OCI-LY1 (cell line): Measurements from ENCODE around the gene DMD.

Experiments
- H2AFZ ChIP-seq: fragments of 200-600 bp; sonication (generic), shearing (Covaris generic); 2 replicates; pipeline ENCODE4 v1.6.0; 2014; ENCODE audit warnings: antibody characterized with exemption, mild to moderate bottlenecking, low read length
- H3F3A ChIP-seq: fragments of 200-600 bp; sonication (generic), shearing (Covaris generic); 2 replicates; pipeline ENCODE4 v1.6.0; 2014; ENCODE audit warnings: mild to moderate bottlenecking, antibody characterized with exemption, low read length, moderate library complexity; ENCODE audit not compliant: insufficient read depth
- H3K27ac ChIP-seq: fragments of 200-600 bp; sonication (generic); 2 replicates; pipeline ENCODE4 v1.5.1; 2014; ENCODE audit warnings: low read length, mixed run types, mild to moderate bottlenecking, low read depth; ENCODE audit not compliant: poor library complexity, severe bottlenecking
- H3K27me3 ChIP-seq: fragments of 200-600 bp; sonication (generic); 2 replicates; pipeline ENCODE4 v1.6.0; 2014; ENCODE audit warnings: antibody characterized with exemption, mild to moderate bottlenecking, low read length, moderate library complexity; ENCODE audit not compliant: insufficient read depth
- H3K36me3 ChIP-seq: fragments of 200-600 bp; sonication (generic); 2 replicates; pipeline ENCODE4 v1.6.1; 2014; ENCODE audit warnings: mild to moderate bottlenecking, antibody characterized with exemption, low read length, moderate library complexity, mixed read lengths; ENCODE audit not compliant: insufficient read depth
- H3K4me1 ChIP-seq: fragments of 200-600 bp; sonication (generic); 2 replicates; pipeline ENCODE4 v1.5.1; 2014; ENCODE audit warnings: mild to moderate bottlenecking, low read length, moderate library complexity; ENCODE audit not compliant: insufficient read depth, severe bottlenecking
- H3K4me2 ChIP-seq: fragments of 200-600 bp; sonication (generic), shearing (Covaris generic); 2 replicates; pipeline ENCODE4 v1.6.1; 2014; ENCODE audit warnings: low read length
- H3K4me3 ChIP-seq: fragments of 200-600 bp; sonication (generic); 2 replicates; pipeline ENCODE4 v1.5.1; 2014; ENCODE audit warnings: low read length, low read depth, mild to moderate bottlenecking, mixed read lengths; ENCODE audit not compliant: poor library complexity, severe bottlenecking
- H3K79me2 ChIP-seq: fragments of 200-600 bp; shearing (Covaris generic); 2 replicates; pipeline ENCODE4 v1.6.1; 2016; ENCODE audit warnings: mixed run types, low read length, mixed read lengths; ENCODE audit not compliant: insufficient read depth
- H3K9ac ChIP-seq: fragments of 200-600 bp; sonication (generic), shearing (Covaris generic); 2 replicates; pipeline ENCODE4 v1.6.1; 2014; ENCODE audit warnings: mild to moderate bottlenecking, low read length, mixed read lengths
- H3K9me2 ChIP-seq: fragments of 200-600 bp; sonication (generic), shearing (Covaris generic); 2 replicates; pipeline ENCODE4 v1.6.1; 2014; ENCODE audit warnings: low read depth, mild to moderate bottlenecking, low read length, mixed read lengths
- H3K9me3 ChIP-seq: fragments of 200-600 bp; shearing (Covaris generic); 2 replicates; pipeline ENCODE4 v1.6.1; 2014; ENCODE audit warnings: low read length, mixed read lengths
- H4K20me1 ChIP-seq: fragments of 200-600 bp; sonication (generic), shearing (Covaris generic); 2 replicates; pipeline ENCODE4 v1.6.0; 2016; ENCODE audit warnings: mild to moderate bottlenecking, low read length; ENCODE audit not compliant: insufficient read depth
- EZH2 ChIP-seq: fragments of 200-600 bp; sonication (generic), shearing (Covaris generic); IDR thresholded peaks from 2 replicates; pipeline ENCODE4 v1.8.0; 2017; ENCODE audit warnings: borderline replicate concordance, mixed run types, mild to moderate bottlenecking, antibody characterized with exemption, low read length, moderate library complexity, mixed read lengths
- TF ChIP-seq, protein P1 (sequence below): fragments of 200-600 bp; sonication (generic), shearing (Covaris generic); IDR thresholded peaks from 2 replicates; pipeline ENCODE4 v1.5.1; 2017; ENCODE audit warnings: mild to moderate bottlenecking, antibody characterized with exemption, low read length, moderate library complexity, mixed read lengths

Gene DMD

DNA sequence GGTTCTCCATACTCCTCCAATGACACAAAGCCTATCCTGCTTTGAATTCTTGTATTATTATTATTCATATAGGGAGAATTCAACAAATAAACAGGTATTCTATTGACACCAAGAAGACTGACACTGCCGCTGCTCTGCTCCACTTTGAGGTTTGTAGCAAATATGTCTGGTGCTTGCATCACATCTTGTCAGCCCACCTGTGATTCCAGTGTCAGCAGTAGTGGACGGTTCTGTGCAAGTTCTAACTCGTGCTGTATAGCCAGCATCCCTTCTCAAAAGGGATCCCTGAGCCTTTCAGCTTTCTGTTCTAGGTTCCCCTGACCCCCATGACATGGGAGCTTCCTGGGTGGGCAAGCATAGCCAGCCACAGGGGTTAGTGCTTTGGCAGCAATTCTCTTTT, 1843.5 kb downstream of the DMD start:
- no peaks in the 10 kb centered on the region for H3K9me3 ChIP-seq
- H3K9ac ChIP-seq: no peak overlapping the region
- H2AFZ ChIP-seq: no peak overlapping the region
- H3K4me3 ChIP-seq: no peak overlapping the region
- no peak for TF ChIP-seq EZH2
- TF ChIP-seq, protein P1, sequence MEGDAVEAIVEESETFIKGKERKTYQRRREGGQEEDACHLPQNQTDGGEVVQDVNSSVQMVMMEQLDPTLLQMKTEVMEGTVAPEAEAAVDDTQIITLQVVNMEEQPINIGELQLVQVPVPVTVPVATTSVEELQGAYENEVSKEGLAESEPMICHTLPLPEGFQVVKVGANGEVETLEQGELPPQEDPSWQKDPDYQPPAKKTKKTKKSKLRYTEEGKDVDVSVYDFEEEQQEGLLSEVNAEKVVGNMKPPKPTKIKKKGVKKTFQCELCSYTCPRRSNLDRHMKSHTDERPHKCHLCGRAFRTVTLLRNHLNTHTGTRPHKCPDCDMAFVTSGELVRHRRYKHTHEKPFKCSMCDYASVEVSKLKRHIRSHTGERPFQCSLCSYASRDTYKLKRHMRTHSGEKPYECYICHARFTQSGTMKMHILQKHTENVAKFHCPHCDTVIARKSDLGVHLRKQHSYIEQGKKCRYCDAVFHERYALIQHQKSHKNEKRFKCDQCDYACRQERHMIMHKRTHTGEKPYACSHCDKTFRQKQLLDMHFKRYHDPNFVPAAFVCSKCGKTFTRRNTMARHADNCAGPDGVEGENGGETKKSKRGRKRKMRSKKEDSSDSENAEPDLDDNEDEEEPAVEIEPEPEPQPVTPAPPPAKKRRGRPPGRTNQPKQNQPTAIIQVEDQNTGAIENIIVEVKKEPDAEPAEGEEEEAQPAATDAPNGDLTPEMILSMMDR: no peak
- no peaks in the 10 kb centered on the region for H3K27me3 ChIP-seq
- H3K79me2 ChIP-seq: no peaks in the 10 kb centered on the region
- H3K4me1 ChIP-seq: no peaks in the 10 kb centered on the region
- H3K4me2 ChIP-seq: no peak overlapping the region
- H3K36me3 ChIP-seq: no peaks in the 10 kb centered on the region
- no peaks in the 10 kb centered on the region for H4K20me1 ChIP-seq
- no peak overlapping the region for H3K27ac ChIP-seq
- H3F3A ChIP-seq: no peaks in the 10 kb centered on the region
- H3K9me2 ChIP-seq: no peaks in the 10 kb centered on the region

DNA sequence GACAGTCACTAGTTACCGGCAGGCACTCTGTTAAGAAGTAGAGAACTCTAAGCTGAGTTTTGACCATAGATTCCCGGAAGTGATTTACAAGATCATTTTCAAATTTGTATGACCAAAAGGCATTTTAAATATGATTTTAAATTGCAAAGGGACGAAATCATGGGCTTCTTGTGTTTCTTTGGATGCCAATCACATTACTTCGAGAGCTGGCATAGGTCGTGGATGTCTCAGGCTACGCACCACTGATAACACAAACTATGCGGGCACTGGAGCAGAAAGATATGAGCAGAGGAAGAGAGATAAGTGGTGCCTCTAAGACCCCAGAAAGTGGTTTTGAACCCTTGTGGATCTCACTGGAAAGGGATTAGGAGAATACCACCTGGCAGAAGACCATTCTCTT, 1845.3 kb downstream of the DMD start:
- Histone ChIP-seq H3K9me3 (no peaks in the 10 kb centered on the region), H3K9me2 (no peaks in the 10 kb centered on the region), H4K20me1 (no peaks in the 10 kb centered on the region), H3K27me3 (no peaks in the 10 kb centered on the region), H3K27ac (no peak overlapping the region), H3K4me3 (no peak overlapping the region), H3K4me1 (no peaks in the 10 kb centered on the region), H3K36me3 (no peaks in the 10 kb centered on the region), H3K4me2 (no peak overlapping the region), H3K79me2 (no peaks in the 10 kb centered on the region), H3F3A (no peaks in the 10 kb centered on the region), H3K9ac (no peak overlapping the region), H2AFZ (no peak overlapping the region)
- TF ChIP-seq, protein P1: no peak
- TF ChIP-seq EZH2: no peak

DNA sequence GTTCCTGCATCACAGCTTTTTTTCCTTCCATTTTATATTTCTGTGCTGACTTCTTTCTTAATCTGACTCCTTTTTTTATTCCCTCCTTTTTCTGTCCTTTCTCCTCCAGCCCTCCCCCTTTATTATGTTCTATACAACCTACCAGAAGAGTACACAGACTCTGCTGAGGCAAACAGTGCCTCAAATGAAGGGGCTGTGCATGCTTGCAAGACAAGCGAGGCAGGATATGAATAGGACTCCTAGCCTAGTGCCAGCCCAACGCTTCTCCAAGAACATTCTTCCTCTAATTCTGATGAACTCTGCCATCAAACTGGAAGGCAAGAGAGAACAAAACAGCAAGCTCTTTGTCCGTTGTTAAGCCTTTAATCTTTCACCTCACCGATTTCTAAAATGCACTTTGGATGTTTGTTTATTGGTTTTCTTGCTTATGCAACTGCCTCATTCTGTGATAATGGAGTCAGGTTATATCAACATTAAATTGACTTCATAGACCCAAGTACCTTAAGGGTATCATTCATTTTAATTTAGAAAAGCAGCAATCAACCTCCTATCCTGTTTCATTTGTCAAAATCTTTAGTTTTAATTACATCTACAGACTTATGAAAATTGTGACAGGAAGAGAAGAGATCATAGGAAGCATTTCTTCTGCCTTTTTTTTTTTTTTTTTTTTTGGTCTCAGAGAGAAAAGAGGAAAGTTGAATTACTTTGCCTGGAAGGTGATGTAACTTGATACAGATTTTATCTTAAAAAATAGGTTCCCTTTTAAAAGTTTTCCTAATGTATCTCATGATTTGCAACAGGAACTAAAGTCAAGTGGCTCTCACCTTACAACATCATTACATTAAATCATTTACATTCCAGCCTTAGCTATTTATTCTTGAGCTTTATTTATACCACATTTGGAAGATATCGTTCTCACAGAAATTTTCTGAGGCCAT, 1854.8 kb downstream of the DMD start:
- Histone ChIP-seq H3K27ac (no peak overlapping the region), H3K4me1 (no peaks in the 10 kb centered on the region), H3K27me3 (no peaks in the 10 kb centered on the region), H3K79me2 (no peaks in the 10 kb centered on the region), H3K4me2 (no peak overlapping the region), H4K20me1 (no peaks in the 10 kb centered on the region), H3F3A (no peaks in the 10 kb centered on the region), H3K9me3 (no peaks in the 10 kb centered on the region), H2AFZ (no peak overlapping the region), H3K9me2 (no peaks in the 10 kb centered on the region), H3K36me3 (no peaks in the 10 kb centered on the region), H3K9ac (no peak overlapping the region), H3K4me3 (no peak overlapping the region)
- TF ChIP-seq, protein P1: no peak
- TF ChIP-seq EZH2: no peak
